ENCODE data around the gene BORCS6. TPM values are rescaled to one million over a fixed set of nuclear protein-coding genes. Genes with fewer than 3 reads are reported as not detected.

Gene BORCS6
- total and polyA plus RNA-seq, 2 of the 4 experiments (the other 2 are of a cell fraction) = 2.7 to 3.3 TPM

GRCh38 chr17:8151120-8151640, 38.8 kb downstream of the BORCS6 start (continued):
- peak; percentile 95 for TF ChIP-seq POLR2A (IDR thresholded peaks at IDR 0.05; ENCODE audit: low read depth, low read length)
- TF ChIP-seq BHLHE40 (IDR thresholded peaks at IDR 0.05; ENCODE audit: low read depth, low read length) = peak; percentile 84
- TF ChIP-seq SMC3 (IDR thresholded peaks at IDR 0.05; ENCODE audit: low read depth, low read length) = peak; percentile 7; the same call in 1 of the 2 replicates
- TF ChIP-seq USF2 (IDR thresholded peaks at IDR 0.05; ENCODE audit: low read depth, low read length) = peak; percentile 58
- no peak for TF ChIP-seq RAD21 (IDR thresholded peaks at IDR 0.05; ENCODE audit: low read length)
- TF ChIP-seq NFE2L2 (IDR thresholded peaks at IDR 0.05; ENCODE audit: low read depth, low read length) = no peak
- no peak for TF ChIP-seq CHD1 (IDR thresholded peaks at IDR 0.05; ENCODE audit: low read depth, low read length)
- TF ChIP-seq RFX5 (IDR thresholded peaks at IDR 0.05; ENCODE audit: low read depth, low read length) = peak; percentile 80

Data from IMR-90 (cell line).